Dermis microvascular lymphatic vessel endothelial cell (primary cell): ENCODE results near the gene C22orf39. TPM values are rescaled to one million over a fixed set of nuclear protein-coding genes. Genes with fewer than 3 reads are reported as not detected.

Experiments used
- DNase-seq, 2 donors: peaks; one replicate each; pipeline versions ENCODE4 v3.0.0 to v3.0.0-alpha.2; 2010; ENCODE audit warnings: low read depth in 2 of 2
- total RNA-seq: library from RNA; depleted of rRNA; stranded (reverse); fragments of >200 nt; gene quantifications from 2 replicates; pipeline ENCODE4 v1.2.1, GENCODE V29; 2014

C22orf39 gene
- total RNA-seq, 1 donor from 2014 or later = 19.3 TPM

DNA sequence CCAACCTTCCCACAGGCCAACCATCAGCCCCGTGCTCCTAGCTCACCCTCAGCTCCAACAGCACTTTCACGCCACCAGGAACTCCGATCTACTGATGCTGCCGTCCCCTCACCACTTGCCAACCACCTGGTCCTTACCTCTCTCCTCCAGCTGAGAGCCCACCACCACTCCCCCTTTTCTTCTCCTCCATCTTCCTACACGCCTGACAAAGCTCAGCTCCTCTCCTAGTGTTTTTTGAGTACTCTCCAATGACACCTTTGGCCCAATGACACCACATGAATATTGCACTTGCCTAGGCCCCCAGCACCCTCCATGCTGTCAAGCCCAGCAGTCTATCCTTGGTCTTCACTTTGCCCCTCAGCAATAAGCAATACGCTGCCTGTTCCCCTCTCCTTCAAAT is 46.6 kb downstream of the C22orf39 start:
- no peak for DNase-seq

DNA sequence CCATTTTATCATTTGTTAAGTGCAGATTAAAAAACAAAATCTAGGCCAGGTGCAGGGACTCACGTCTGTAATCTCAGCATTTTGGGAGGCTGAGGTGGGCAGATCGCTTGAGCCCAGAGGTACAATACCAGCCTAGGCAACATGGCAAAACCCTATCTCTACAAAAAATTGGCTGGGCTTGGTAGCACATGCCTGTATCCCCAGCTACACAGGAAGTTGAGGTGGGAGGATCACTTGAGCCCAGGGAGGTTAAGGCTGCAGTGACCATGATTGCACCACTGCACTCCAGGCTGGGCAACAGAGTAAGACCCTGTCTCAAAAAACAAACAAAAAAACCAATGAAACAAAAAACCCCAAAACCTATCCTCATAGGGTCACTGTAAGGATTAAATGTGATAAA is 48.9 kb downstream of the C22orf39 start:
- no peak for DNase-seq

DNA sequence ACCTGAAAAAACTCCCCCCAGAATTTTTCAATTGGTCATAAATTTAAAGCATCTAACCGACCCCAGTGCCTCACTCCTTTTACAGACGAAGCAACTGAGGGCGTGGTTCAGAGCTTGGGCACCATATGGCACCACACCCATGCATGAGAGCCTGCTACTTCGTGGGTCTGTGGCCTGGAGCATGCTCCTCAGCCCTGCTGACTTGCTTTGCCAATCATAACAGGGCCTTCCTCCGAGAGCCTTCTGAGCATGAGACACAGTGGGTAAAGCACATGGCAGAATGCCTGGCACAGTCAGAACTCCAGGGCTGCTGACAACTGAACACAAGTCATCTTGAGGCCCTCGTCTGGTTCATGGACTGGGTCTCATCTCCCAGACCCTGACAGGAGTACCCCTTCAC is 49.3 kb downstream of the C22orf39 start:
- DNase-seq = no peak

DNA sequence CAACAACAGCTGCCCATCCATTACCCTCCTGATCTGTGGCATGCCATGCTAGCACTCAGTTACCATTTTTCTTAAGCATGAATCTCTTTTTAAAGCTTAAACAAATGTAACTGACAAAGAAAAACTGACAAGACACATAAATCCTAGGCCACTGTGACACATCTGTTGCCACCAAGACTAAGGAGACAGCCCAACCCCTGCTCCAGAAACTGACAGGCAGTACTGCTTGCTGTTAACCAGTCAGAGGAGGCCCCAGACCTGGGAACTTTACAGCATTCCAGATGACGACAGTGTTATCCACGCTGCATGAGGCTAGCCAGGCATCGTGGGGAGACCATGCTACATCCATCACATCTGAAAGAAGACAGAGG is 49.8 kb downstream of the C22orf39 start:
- DNase-seq = no peak

DNA sequence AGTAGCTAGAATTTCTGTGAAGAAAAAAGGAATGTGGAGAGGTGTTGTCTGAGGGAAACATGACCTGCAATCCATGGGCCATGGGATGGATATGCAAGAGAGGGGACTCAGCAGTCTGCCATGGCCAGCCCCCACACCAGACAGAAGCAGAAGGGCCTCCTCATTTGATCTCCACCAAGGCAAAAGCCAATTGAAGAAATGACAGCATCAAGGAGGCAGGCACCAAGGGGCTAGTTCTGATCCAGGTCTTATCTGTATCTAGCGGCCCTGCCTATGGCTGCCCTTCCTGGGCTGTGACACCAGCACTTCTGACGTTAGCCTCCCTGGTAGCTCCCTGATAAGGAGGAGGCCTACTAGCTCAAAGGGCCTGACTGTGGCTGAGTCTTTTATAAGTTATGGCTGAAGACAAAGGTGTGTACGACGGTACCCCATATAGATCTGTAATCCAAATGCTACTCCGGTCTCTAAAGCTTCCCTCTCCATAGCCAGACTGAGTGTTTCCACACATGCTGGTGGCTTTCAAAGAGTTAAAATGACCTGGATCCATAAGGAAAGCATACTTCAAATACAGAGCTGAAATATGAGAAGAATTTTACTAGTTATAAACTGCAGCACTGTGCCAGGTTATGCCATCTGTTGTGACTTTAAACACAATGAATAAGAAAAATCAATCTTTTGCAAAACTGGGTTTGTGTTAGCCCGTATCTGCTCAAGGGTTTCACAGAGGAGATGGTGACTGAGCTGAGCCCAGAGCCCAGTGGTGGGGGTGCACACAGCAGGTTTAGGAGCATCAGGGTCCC is 50.4 kb downstream of the C22orf39 start:
- DNase-seq = no peak

DNA sequence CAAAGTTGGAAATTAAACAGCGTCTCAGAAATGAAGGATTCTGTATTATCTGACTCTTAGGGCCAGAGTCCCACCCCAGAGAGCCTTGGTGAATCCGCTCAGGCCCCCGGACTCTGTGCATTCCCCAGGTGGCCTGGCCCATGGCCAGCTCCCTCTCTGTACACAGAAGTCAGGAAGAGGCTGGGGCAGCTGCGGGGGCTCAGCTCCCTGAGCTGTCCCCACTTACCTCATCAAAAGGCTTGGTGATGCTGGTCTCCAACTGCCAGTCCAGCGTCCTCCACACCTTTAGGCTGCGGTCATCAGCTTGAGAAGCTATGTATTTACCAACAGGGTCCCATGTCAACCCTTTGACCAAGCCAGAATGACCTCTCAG is 51.0 kb downstream of the C22orf39 start:
- peak in 1 of 2 donors; percentile 12 for DNase-seq

DNA sequence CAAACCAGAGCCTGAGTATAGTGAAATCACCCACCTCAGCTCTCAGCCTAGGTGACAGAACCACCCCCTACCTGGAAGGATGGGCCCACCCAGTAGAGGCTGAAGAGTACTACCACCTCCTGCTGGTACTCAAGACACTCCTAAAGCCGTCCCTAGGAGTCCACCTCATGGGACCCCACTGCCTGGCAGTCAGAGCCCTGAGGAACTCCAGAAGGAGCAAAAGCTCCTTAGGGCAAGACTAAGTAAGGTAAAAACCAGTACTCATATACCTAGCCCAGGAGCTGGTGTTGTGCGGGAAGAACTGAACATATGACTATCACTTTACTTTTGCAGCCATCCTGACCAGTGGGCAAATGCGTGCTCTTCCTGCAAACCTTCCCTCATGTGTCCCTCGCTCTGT is 52.2 kb downstream of the C22orf39 start:
- DNase-seq = no peak

DNA sequence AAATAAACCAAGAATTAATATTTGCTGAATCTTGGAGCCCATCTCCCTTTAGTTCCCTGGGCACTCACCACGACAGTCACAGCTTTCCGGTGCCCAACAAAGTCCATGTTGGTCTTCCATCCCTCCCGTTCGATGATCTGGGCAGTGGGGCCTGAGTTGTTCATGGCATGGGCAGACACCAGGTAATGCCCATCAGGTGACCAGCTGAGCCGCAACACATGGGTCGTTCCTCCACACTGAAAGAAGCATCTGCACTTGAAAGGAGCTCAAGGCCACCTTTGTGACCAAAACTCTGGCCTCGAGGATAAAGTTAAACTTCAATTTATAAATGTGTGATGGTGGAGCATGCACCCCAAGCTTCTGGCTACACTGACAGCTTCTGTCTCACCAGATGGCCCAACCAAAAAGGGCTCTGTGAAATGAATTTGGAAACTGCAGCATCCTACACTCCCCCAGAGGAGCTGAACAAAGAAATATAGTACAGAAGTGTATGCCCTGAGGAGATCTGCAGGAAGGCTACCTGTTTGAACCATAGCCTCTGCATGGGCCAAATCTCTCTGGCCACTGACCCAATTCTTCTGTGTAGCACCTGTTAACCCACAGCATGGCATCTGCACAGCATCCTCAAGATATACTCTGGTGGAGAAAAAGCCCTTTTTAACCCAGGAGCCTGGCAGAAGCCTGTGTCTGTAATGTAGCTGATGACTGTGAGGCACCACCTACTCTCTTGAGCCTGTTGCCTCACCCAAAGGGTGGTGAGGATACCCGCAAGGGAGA is 53.0 kb downstream of the C22orf39 start:
- no peak for DNase-seq

DNA sequence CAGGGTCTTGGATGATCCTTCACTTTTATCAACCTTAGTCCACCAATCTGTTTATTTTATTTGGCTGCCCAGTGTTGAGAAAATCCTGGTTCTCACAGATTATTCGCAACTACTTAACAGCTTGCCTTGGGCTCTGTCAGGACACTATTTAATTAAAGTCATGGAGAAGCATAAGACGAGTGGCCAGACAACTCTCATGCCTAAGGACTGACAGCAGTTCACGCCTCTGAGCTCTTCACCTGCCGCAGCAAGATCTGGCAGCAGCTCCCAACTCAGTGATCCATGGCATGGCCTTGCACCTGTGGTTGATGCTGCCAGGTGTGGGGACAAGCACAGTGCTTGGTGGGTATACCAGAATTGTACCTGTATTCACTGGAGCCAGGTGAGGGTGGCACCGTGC is 53.8 kb downstream of the C22orf39 start:
- DNase-seq = no peak

Other genes with a start within 250 kb of the C22orf39 start
- 2.8 and 3.5 TPM in 2 replicates for gene CLTCL1, start 156.0 kb downstream of the C22orf39 start, total RNA-seq
- 14.8 and 19.2 TPM in 2 replicates for gene HIRA, start 16.0 kb downstream of the C22orf39 start, total RNA-seq
- gene MRPL40, start 15.2 kb downstream of the C22orf39 start, total RNA-seq = 22.8 and 27.7 TPM in 2 replicates
- gene UFD1, start 31.5 kb upstream of the C22orf39 start, total RNA-seq = 114 and 119 TPM in 2 replicates
- 8.2 and 17.2 TPM in 2 replicates for gene CDC45, start 32.2 kb upstream of the C22orf39 start, total RNA-seq
- gene CLDN5, start 76.7 kb upstream of the C22orf39 start, total RNA-seq = 560 and 793 TPM in 2 replicates